DMS53 treated with DMSO at 0.1 percent for 48 hours (cell line): Measurements from ENCODE around the gene DHDH.

ENCODE experiments used
- DNase-seq: peaks from one replicate; lab custom pipeline; 2025; ENCODE audit not compliant: unreplicated experiment; lab: John Stamatoyannopoulos, UW

Gene DHDH

DNA sequence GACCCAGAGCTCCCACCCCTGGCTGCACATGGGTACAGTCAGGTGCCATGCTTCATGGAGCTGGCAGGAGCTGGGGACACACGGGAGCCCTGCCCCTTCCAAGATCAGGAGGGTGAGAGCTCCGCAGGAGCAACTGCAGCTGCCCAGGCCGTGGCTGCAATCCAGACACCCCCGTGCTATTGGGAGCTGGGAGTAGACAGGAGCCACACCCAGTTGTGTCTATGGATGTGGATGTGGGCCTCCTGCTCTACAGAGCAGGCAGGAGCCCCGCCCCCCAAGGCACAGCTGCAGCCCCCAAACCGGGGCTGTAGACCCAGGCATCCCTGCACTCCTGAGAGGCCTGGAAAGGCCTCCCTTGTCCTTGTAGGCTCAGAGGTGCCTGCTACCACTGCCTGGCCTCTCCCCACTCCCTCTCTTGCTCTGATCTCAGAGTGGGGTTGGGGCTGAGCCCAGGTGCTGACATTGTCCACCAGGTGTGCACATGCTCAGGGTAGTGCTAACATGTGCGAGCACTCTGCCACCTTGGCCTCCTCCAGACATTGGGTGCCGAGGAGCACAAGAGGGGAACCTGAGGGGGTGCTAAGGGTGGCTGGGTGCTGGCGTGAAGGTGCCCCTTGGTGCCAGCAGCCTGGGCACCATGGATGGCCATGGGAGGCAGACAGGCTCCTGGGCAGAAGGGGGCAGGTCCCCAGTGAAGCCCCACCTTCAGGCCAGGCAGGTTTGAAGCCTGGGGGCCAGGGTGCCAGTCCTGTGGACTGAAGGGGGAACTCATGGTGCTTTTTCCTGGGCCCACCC is 13.2 kb downstream of the DHDH start:
- DNase-seq, result no peak

DNA sequence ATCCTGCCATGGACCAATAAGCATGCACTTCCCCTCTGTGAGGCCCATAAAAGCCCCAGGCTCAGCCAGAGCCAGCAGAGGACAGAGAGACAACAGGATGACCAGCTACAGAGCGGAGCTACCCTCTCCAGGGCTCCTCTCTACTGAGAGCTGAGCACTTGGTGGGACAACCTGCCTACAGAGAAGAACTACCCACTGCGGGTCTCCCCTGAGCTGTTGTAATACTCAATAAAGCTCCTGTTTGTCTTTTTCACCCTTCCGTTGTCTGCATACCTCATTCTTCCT is 13.7 kb downstream of the DHDH start:
- no peak for DNase-seq

DNA sequence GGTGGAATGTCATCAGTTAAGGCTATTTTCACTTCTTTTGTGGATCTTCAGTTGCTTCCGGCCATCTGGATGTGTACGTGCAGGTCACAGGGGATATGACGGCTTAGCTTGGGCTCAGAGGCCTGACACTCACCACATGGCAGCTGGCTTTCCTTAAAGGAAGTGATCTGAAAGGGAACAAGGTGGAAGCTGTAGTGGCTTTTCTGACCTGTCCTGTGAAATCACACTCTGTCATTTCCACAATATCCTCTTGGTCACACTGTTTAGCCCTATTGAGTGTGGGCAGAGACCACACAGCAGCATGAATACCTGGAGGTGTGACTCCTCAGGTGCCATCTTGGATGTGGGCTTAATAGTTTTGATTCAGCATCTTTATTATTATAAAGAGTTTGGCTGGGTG is 16.7 kb downstream of the DHDH start:
- DNase-seq, result no peak

GRCh38 chr19:48950830-48951519 is 17.5 kb downstream of the DHDH start:
- peak; percentile 42 for DNase-seq

- DNase-seq, result no peak
Observed at GRCh38 chr19:48953141-48953540, 19.6 kb downstream of the DHDH start.

- DNase-seq, result no peak
Observed at GRCh38 chr19:48953990-48954594, 20.6 kb downstream of the DHDH start.

- DNase-seq, result peak; percentile 94
Observed at GRCh38 chr19:48954595-48955307, 21.3 kb downstream of the DHDH start, which contains the start of gene BAX. TSS of gene BAX (plus strand) at chr19:48954875. CDS start at chr19:48954929, 54 bp downstream.

GRCh38 chr19:48955308-48955958 is 21.9 kb downstream of the DHDH start:
- no peak for DNase-seq

DNA sequence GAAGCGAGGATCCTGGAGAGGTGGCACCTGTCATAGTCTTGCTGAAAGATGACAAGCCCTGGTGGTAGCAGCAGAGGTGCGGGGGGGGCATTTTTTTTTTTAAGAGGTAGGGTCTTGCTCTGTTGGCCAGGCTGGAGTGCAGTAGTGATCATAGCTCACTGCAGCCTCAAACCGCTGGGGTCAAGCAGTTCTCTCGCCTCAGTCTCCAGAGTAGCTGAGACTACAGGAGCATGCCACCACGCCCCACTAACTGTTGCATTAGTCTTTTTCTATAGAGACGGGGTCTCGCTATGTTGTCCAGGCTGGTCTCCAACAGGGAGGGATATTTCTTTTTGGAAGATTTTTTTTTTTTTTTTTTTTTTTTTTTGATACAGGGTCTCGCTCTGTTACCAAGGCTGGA is 24.5 kb downstream of the DHDH start:
- DNase-seq, result no peak

DNA sequence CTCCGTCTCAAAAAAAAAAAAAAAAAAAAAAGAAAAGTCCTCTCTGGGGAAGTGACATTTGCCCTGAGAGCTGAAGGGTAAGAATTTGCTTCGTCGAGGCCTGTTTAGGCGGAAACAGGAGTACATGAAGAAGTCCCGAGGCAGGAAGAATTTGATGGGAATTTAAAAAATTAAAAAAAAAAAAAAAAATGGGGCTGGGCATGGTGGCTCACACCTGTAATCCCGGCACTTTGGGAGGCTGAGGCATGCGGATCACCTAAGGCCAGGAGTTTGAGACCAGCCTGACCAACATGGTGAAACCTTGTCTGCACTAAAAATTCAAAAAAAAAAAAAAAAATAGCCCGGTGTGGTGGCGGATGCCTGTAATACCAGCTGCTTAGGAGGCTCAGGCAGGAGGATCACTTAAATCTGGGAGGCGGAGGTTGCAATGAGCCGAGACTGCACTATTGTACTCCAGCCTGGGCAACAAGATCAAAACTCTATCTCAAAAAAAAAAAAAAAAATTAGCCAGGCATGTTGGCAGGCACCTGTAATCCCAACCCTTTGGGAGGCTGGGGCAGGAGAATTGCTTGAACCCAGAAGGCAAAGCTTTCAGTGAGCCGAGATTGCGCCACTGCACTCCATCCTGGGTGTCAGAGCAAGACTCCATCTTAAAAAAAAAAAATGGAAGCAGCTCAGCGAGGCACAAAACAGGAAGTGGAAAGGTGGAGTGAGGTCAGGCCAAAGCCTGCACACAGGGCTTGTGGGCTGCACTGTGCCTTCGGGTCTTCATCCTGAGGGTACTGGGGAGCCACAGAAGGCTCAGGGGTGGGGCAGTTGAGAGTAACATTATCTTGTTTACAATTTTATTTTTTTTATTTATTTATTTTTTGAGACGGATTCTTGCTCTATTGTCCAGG is 26.1 kb downstream of the DHDH start:
- DNase-seq, result no peak

GRCh38 chr19:48961051-48961649 is 27.7 kb downstream of the DHDH start:
- DNase-seq, result no peak

- DNase-seq, result no peak
Observed at GRCh38 chr19:48961673-48962028, 28.2 kb downstream of the DHDH start.

DNA sequence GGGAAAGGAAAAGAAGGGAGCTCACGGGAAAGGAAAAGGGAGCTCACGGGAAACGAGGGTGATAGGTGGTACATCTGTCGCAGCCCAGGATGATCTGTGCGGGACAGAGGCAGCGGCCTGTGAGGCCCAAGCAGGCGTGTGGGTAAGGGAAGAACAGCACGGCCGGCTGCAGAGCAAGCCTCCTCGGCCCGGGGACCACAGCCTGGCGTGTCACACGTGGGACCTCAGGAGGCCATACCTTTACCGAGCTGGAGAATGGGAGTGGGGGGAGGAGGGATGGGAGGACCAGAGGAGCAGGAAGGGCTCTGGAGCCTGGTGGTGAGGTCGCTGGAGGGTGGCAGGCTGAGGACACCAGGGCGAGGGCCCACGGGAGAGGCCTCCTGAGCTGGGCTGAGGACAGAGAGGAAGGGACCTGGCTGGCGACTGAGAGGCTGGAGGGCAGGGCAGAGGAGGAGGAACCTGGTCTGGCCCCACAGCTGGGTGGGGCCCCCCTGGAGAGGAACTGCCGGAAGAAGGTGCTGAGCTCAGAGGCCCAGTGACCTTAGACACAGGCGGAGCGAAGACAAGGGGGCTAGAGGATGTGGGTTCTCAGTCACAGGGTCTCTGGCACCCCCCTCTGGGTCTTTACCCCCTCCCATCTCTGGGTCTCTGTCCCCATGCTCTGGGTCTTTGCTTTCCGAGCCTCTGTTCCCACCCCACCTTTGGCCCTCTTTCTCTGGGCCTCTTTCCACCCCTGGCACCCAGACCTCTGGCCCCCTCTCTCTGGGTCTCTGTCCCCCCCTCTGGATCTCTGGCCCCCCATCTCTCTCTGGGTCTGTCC is 28.7 kb downstream of the DHDH start:
- peak; percentile 73 for DNase-seq

DNA sequence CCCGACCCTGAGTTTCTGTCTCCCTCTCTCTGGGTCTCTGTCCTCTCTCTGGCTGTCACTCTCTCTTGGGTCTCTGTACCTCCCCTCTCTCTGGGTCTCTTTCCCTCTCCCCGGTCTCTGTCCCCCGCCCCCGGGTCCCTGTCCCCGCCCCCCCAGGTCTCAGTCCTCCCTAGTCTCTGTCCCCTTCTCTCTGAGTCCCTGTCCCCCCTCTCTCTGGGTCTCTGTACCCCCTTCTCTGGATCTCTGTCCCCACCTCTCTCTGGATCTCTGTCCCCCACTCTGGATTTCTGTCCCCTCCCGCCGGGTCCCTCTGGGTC is 29.3 kb downstream of the DHDH start:
- no peak for DNase-seq

GRCh38 chr19:48963371-48964204 is 30.1 kb downstream of the DHDH start:
- peak; percentile 12 for DNase-seq

GRCh38 chr19:48964205-48965039 is 30.9 kb downstream of the DHDH start:
- peak; percentile 36 for DNase-seq

GRCh38 chr19:48965040-48965805 is 31.7 kb downstream of the DHDH start, which contains the start of gene FTL:
TSS of gene FTL (plus strand) at chr19:48965309. CDS start at chr19:48965508, 199 bp downstream.
- peak; percentile 81 for DNase-seq
